HepG2 (cell line): ENCODE data around the gene PKNOX2. TPM values are rescaled to one million over a fixed set of nuclear protein-coding genes. Genes with fewer than 3 reads are reported as not detected.

ENCODE experiments used
- ATAC-seq: fragments of 200-7000 bp; cut with Tn5 transposase; 3 replicates; pipeline ENCODE4 v1.9.1; 2020; ENCODE audit warnings: mild to moderate bottlenecking, moderate library complexity
- BruUV-seq: library from RNA; stranded (reverse); fragments of 400-500 nt; replicated peaks from 2 replicates; lab custom pipeline; 2021; lab: Mats Ljungman, UMichigan
- CTCF ChIA-PET: fragments of 300-600 bp; formaldehyde crosslinking; extraction: SDS; loops from one replicate; lab custom pipeline; 2021; ENCODE audit warnings: low total read pairs, inconsistent platforms, low intra/inter-chr PET ratio; lab: Yijun Ruan, JAX
- POLR2A ChIA-PET: fragments of 350-600 bp; sonication (Branson Sonifier 250); formaldehyde crosslinking; loops from one replicate; lab custom pipeline; 2020; ENCODE audit warnings: antibody characterized with exemption, inconsistent platforms; lab: Yijun Ruan, JAX
- DNase-seq: peaks from one replicate; pipeline ENCODE4 v3.0.0-alpha.2; 2015; ENCODE audit warnings: low spot score
- FAIRE-seq: peaks from 3 replicates; lab custom pipeline; 2011; peaks lifted over from hg19 to GRCh38; lab: Jason Lieb, UNC
- H2AFZ ChIP-seq: one replicate; pipeline ENCODE4 v1.6.1; 2011; ENCODE audit warnings: low read length, inconsistent platforms
- H3K27ac ChIP-seq: fragments of 300-600 bp; 3 replicates; pipeline ENCODE4 v1.8.0; 2011; ENCODE audit warnings: mixed run types, mild to moderate bottlenecking, mixed read lengths, low read length, inconsistent platforms; ENCODE audit not compliant: insufficient read depth; ENCODE audit errors: extremely low read length
- H3K27me3 ChIP-seq, 2 experiments: fragments of 200-600 bp in 1 of 2; 2 replicates in 1 of 2; 3 replicates in 1 of 2; pipeline versions ENCODE4 v1.6.0 to v1.8.0; 2011; ENCODE audit warnings: low read length in 2 of 2, mild to moderate bottlenecking in 2 of 2, moderate library complexity in 2 of 2, inconsistent platforms in 1 of 2; ENCODE audit not compliant: insufficient read depth in 2 of 2, control insufficient read depth in 1 of 2
- H3K36me3 ChIP-seq, 2 experiments: fragments of 200-600 bp in 1 of 2; replicated peaks in 1 of 2; 2 replicates in 1 of 2; 3 replicates in 1 of 2; pipeline versions ENCODE4 v1.5.1 to v1.8.0; 2011; ENCODE audit warnings: low read length in 2 of 2, inconsistent platforms in 1 of 2; ENCODE audit not compliant: insufficient read depth in 2 of 2, control insufficient read depth in 1 of 2
- H3K4me1 ChIP-seq: 2 replicates; pipeline ENCODE4 v1.5.1; 2012; ENCODE audit warnings: low read length, inconsistent platforms; ENCODE audit not compliant: insufficient read depth
- H3K4me2 ChIP-seq: 2 replicates; pipeline ENCODE4 v1.6.0; 2011; ENCODE audit warnings: low read depth, low read length, inconsistent platforms
- H3K4me3 ChIP-seq, 3 experiments: fragments of 200-600 bp in 1 of 3; sonication (generic), shearing (Covaris generic) in 1 of 3; replicated peaks in 1 of 3; 2 replicates each; pipeline ENCODE4 v1.5.1; 2011 to 2016; ENCODE audit warnings: low read length in 3 of 3, inconsistent platforms in 2 of 3, low read depth in 2 of 3, mild to moderate bottlenecking in 2 of 3, control low read depth in 1 of 3, mixed read lengths in 1 of 3; ENCODE audit not compliant: insufficient read depth in 1 of 3
- H3K79me2 ChIP-seq: one replicate; pipeline ENCODE4 v1.6.1; 2011; ENCODE audit warnings: low read length, inconsistent platforms; ENCODE audit not compliant: insufficient read depth
- H3K9ac ChIP-seq: 2 replicates; pipeline ENCODE4 v1.6.0; 2011; ENCODE audit warnings: mild to moderate bottlenecking, low read depth, low read length, inconsistent platforms; ENCODE audit not compliant: insufficient read depth
- H3K9me3 ChIP-seq: 2 replicates; pipeline ENCODE4 v1.5.1; 2012; ENCODE audit warnings: mild to moderate bottlenecking, low read length
- H4K20me1 ChIP-seq: 2 replicates; pipeline ENCODE4 v1.6.0; 2011; ENCODE audit warnings: inconsistent platforms, mild to moderate bottlenecking, low read length, moderate library complexity; ENCODE audit not compliant: insufficient read depth
- FOSL2 ChIP-seq: sonication (generic); formaldehyde crosslinking; IDR thresholded peaks from 2 replicates; pipeline ENCODE4 v1.4.0; 2020; ENCODE audit warnings: missing genetic modification reagents
- FOXK1 ChIP-seq: sonication (generic); formaldehyde crosslinking; IDR thresholded peaks from 2 replicates; pipeline ENCODE4 v1.4.0; 2020; ENCODE audit warnings: low read depth, missing genetic modification reagents, borderline replicate concordance
- KDM1A ChIP-seq: IDR thresholded peaks from 2 replicates; pipeline ENCODE4 v1.6.1; 2016; ENCODE audit warnings: missing compliant biosample characterization
- KLF12 ChIP-seq: sonication (generic); formaldehyde crosslinking; IDR thresholded peaks from 2 replicates; pipeline ENCODE4 v1.4.0; 2020; ENCODE audit warnings: missing genetic modification reagents, borderline replicate concordance
- MED8 ChIP-seq: sonication (generic); formaldehyde crosslinking; IDR thresholded peaks from 2 replicates; pipeline ENCODE4 v1.8.1; 2023; ENCODE audit warnings: mild to moderate bottlenecking, missing genetic modification reagents; ENCODE audit not compliant: insufficient replicate concordance
- MTF2 ChIP-seq: sonication (generic); formaldehyde crosslinking; IDR thresholded peaks from 2 replicates; pipeline ENCODE4 v1.5.0; 2020; ENCODE audit warnings: missing genetic modification reagents, borderline replicate concordance
- MZF1 ChIP-seq: sonication (generic); formaldehyde crosslinking; IDR thresholded peaks from 2 replicates; pipeline ENCODE4 v1.8.1; 2023; ENCODE audit warnings: mild to moderate bottlenecking, missing genetic modification reagents, borderline replicate concordance
- POLR2AphosphoS5 ChIP-seq: IDR thresholded peaks from 2 replicates; pipeline ENCODE4 v1.6.1; 2012; ENCODE audit warnings: low read depth, low read length
- SATB2 ChIP-seq: sonication (generic); formaldehyde crosslinking; IDR thresholded peaks from 2 replicates; pipeline ENCODE4 v1.5.0; 2020; ENCODE audit warnings: missing genetic modification reagents
- SP1 ChIP-seq, 2 experiments: fragments of 450-650 bp in 1 of 2; sonication (generic) in 1 of 2; formaldehyde crosslinking in 1 of 2; IDR thresholded peaks; 2 replicates each; pipeline versions ENCODE4 v1.4.0 to v1.6.1; 2016 to 2020; ENCODE audit warnings: missing genetic modification reagents in 1 of 2
- SP5 ChIP-seq: IDR thresholded peaks from 2 replicates; pipeline ENCODE4 v1.6.1; 2016; ENCODE audit warnings: low read depth, borderline replicate concordance
- ZNF34 ChIP-seq: sonication (generic); formaldehyde crosslinking; IDR thresholded peaks from 2 replicates; pipeline ENCODE4 v1.4.0; 2020; ENCODE audit warnings: mild to moderate bottlenecking, missing genetic modification reagents, borderline replicate concordance
- ZNF562 ChIP-seq: sonication (generic); formaldehyde crosslinking; IDR thresholded peaks from 2 replicates; pipeline ENCODE4 v1.8.0; 2022; ENCODE audit warnings: missing genetic modification reagents, borderline replicate concordance
- ZNF563 ChIP-seq: sonication (generic); formaldehyde crosslinking; IDR thresholded peaks from 2 replicates; pipeline ENCODE4 v1.8.0; 2022; ENCODE audit warnings: mild to moderate bottlenecking, moderate library complexity, missing genetic modification reagents
- ZNF879 ChIP-seq: sonication (generic); formaldehyde crosslinking; IDR thresholded peaks from 2 replicates; pipeline ENCODE4 v1.8.1; 2023; ENCODE audit warnings: missing genetic modification reagents
- WGBS: methylation state at CpG from one replicate; pipeline ENCODE4 v1.1.6; 2017; ENCODE audit warnings: low lambda C conversion rate; 5-methylcytosine and 5-hydroxymethylcytosine counted together
- in situ Hi-C: cut with HindIII; loops from 2 replicates; pipeline ENCODE4 v1.10.0; 2017; ENCODE audit warnings: low pct_unique_long_range_greater_than_20kb; ENCODE audit not compliant: extremely low pct_ligation_motif_present
- intact Hi-C: fragments of 100-400 bp; cut with micrococcal nuclease; formaldehyde crosslinking; loops from one replicate; pipeline ENCODE4 v1.10.0; 2022; ENCODE audit not compliant: unreplicated experiment
- polyA plus RNA-seq, 8 experiments: library from polyadenylated mRNA; depleted of rRNA in 3 of 8; stranded (reverse) in 7 of 8; unstranded in 1 of 8; fragments of >200 nt; fragmentation: Illumina TruSeq in 4 of 8; extraction: Trizol in 4 of 8; gene quantifications; 2 replicates each; pipeline versions ENCODE4 v1.2.1 to v1.2.3, GENCODE V29; 2011 to 2016; ENCODE audit warnings: low read depth in 4 of 8, missing spikeins in 1 of 8, mixed read lengths in 1 of 8; ENCODE audit not compliant: insufficient read depth in 1 of 8
- total RNA-seq, 5 experiments: library from RNA; depleted of rRNA; stranded (reverse); fragments of >200 nt; fragmentation: Illumina TruSeq; extraction: Trizol; gene quantifications; 2 replicates each; pipeline ENCODE4 v1.2.3, GENCODE V29; 2016; ENCODE audit warnings: low read depth in 1 of 5
- TF ChIP-seq, protein P1 (sequence below): sonication (generic); formaldehyde crosslinking; IDR thresholded peaks from 2 replicates; pipeline ENCODE4 v1.4.0; 2020; ENCODE audit warnings: missing genetic modification reagents, low read depth, mild to moderate bottlenecking, borderline replicate concordance
- TF ChIP-seq, protein P2 (sequence below), 2 experiments: sonication (generic) in 1 of 2; formaldehyde crosslinking in 1 of 2; IDR thresholded peaks; 2 replicates each; pipeline versions ENCODE4 v1.4.0 to v1.6.1; 2018 to 2020; ENCODE audit warnings: missing genetic modification reagents in 2 of 2, borderline replicate concordance in 1 of 2, low read depth in 1 of 2, mild to moderate bottlenecking in 1 of 2, missing biosample characterization in 1 of 2

The PKNOX2 gene
- total and polyA plus RNA-seq, 2 of the 13 experiments (the other 11 are each of a cell fraction or from before 2014, with no cell fraction given), result not detected

DNA sequence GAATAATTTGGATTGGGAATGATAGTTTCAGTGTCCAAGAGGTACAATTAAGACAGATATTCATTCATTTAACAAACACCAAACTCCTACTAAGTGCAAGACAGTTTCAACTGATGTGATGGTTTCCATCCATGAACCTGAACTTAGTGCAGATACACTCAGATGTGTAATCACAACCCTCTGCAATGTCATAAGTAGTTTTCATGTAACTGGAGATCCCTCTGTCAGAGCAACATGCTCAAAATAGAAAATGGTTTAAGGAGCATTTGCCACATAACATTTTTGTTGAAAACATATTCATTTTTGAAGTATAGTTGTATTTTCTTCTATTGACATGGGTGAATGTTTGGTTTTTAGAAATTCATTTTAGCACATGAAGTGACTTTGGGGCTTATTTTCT lies 16.5 kb upstream of the PKNOX2 start (continued):
- TF ChIP-seq MED8 (CRISPR knock-in tag), result no peak
- TF ChIP-seq FOSL2, result no peak

DNA sequence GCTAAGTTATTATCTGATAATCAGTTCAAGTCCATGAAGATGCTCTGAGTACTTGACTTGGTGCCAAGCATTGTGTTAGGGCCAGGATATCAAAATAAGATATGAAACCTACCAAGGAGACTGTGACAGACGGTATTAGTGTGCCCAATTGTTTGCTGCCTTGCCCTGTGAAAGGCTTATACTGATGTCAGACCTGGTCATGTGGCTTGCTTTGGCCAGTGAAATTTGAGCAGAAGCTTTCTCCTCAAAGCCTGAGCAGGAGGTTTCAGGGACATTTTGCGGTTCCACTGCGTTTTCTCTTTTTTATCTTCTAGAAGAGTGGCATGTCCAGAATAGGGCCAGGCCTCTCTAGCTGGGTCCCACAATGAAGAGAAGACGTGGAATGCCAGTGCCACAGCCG lies 15.8 kb upstream of the PKNOX2 start:
- Histone ChIP-seq H3K36me3 (no peaks in the 10 kb centered on the region), H3K27ac (no peak overlapping the region), H2AFZ (no peak overlapping the region), H3K9ac (no peak overlapping the region), H3K4me2 (no peak overlapping the region), H3K4me3 (no peak overlapping the region), H3K27me3 (peaks cover 2 to 24% of the 10 kb centered on the region in 2 experiments; a peak in 4 of 5 replicates), H4K20me1 (no peaks in the 10 kb centered on the region), H3K4me1 (no peaks in the 10 kb centered on the region), H3K79me2 (no peaks in the 10 kb centered on the region), H3K9me3 (no peaks in the 10 kb centered on the region)
- intact Hi-C loops, result no loop called here
- ChIA-PET POLR2A (no interaction called here), CTCF (no interaction called here)
- WGBS, result 9% methylated on average over 5 of the region's 5 CpGs
- TF ChIP-seq ZNF563 (CRISPR knock-in tag) (no peak), MTF2 (no peak), KDM1A (CRISPR knock-in tag) (no peak), POLR2AphosphoS5 (no peak), MZF1 (CRISPR knock-in tag) (no peak), ZNF879 (CRISPR knock-in tag) (no peak), FOXK1 (CRISPR knock-in tag) (no peak), SATB2 (no peak), SP1 (IDR thresholded peaks at IDR 0.05) (no peak), SP1 (CRISPR knock-in tag; IDR thresholded peaks at IDR 0.05) (no peak), KLF12 (CRISPR knock-in tag) (no peak), SP5 (no peak), ZNF34 (CRISPR knock-in tag) (no peak), ZNF562 (CRISPR knock-in tag) (no peak)
- TF ChIP-seq, protein P1, sequence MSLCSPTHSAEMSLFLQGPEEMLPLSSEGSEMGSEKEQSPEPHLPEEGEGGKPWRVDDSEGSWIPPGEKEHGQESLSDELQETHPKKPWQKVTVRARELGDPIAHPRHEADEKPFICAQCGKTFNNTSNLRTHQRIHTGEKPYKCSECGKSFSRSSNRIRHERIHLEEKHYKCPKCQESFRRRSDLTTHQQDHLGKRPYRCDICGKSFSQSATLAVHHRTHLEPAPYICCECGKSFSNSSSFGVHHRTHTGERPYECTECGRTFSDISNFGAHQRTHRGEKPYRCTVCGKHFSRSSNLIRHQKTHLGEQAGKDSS (CRISPR knock-in tag), result no peak
- TF ChIP-seq, protein P2, sequence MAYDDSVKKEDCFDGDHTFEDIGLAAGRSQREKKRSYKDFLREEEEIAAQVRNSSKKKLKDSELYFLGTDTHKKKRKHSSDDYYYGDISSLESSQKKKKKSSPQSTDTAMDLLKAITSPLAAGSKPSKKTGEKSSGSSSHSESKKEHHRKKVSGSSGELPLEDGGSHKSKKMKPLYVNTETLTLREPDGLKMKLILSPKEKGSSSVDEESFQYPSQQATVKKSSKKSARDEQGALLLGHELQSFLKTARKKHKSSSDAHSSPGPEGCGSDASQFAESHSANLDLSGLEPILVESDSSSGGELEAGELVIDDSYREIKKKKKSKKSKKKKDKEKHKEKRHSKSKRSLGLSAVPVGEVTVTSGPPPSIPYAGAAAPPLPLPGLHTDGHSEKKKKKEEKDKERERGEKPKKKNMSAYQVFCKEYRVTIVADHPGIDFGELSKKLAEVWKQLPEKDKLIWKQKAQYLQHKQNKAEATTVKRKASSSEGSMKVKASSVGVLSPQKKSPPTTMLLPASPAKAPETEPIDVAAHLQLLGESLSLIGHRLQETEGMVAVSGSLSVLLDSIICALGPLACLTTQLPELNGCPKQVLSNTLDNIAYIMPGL (CRISPR knock-in tag; IDR thresholded peaks at IDR 0.05; ENCODE audit: borderline replicate concordance in 1 of 2, low read depth in 1 of 2), result no peak
- FAIRE-seq (no peak), DNase-seq (no peak), ATAC-seq (no peak)
- in situ Hi-C loops, result loop anchor here (10.0 kb wide), 1 partner anchor 174 kb away; no protein-coding TSS in a partner anchor
- BruUV-seq, result no TSS peak
